GM20000 (cell line): Measurements from ENCODE around the gene POLR2I.

Source experiments
- DNase-seq: peaks from one replicate; pipeline ENCODE4 v3.0.0; 2012; ENCODE audit warnings: low spot score
- CTCF ChIP-seq: IDR thresholded peaks from 2 replicates; pipeline ENCODE4 v1.5.1; 2012; ENCODE audit warnings: mild to moderate bottlenecking, control low read depth; ENCODE audit errors: extremely low read depth, missing control alignments

Gene POLR2I

GRCh38 chr19:36114721-36115452, at the start of gene POLR2I:
Gene POLR2I, minus strand, starts transcription at chr19:36114875. Its CDS starts 19 bp downstream, at chr19:36114856.
- no peak for TF ChIP-seq CTCF
- peak; percentile 98 for DNase-seq

GRCh38 chr19:36163813-36164212, 49.1 kb upstream of the POLR2I start:
- TF ChIP-seq CTCF: no peak
- no peak for DNase-seq

DNA sequence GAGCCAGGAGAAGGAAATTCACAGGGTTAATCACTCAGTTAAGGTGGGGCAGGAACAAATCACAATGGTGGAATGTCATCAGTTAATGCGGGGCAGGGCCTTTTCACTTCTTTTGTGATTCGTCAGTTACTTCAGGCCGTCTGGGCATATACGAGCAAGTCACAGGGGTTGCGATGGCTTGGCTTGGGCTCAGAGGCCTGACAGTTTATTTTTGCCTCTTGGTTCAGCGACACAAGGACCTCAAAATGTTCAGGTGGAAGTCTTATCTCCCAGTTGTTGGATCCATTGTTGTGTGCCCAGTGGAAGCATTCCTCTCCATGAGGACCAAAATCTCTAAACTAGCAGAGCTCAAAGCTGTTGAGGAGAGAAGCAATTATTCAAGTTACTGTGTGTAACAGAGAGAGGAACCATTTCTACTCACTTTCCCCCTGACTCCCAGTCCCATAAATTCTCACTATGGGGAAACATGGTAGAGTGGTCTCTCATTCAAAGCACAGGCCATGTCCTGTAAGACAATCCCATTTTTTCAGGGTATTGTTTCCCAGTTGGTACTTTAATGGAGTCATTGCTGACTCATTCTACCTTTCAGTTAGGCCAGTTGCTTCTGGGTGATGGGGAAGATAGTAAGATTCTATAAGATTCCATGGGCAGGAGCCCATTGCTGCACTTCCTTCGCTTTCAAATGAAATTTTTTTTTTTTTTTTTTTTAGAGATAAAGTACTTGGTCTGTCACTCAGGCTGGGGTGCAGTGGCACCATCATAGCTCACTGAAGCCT, 46.3 kb upstream of the POLR2I start:
- DNase-seq: no peak
- TF ChIP-seq CTCF: no peak

DNA sequence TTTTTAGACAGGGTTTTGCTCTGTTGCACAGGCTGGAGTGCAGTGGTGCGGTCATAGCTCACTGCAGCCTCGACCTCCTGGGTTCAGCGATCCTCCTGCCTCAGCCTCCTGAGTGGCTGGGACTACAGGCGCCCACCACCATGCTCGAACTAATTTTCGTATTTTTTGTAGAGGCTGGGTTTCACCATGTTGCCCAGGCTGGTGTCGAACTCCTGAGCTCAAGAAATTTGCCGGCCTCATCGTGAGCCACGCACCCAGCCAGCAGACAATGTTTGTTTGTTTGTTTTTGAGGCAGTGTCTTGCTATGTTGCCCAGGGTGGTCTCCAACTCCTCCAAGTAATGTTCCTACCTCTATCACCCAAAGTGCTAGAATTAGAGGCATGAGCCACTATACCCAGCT, 38.5 kb upstream of the POLR2I start:
- no peak for TF ChIP-seq CTCF
- DNase-seq: no peak

DNA sequence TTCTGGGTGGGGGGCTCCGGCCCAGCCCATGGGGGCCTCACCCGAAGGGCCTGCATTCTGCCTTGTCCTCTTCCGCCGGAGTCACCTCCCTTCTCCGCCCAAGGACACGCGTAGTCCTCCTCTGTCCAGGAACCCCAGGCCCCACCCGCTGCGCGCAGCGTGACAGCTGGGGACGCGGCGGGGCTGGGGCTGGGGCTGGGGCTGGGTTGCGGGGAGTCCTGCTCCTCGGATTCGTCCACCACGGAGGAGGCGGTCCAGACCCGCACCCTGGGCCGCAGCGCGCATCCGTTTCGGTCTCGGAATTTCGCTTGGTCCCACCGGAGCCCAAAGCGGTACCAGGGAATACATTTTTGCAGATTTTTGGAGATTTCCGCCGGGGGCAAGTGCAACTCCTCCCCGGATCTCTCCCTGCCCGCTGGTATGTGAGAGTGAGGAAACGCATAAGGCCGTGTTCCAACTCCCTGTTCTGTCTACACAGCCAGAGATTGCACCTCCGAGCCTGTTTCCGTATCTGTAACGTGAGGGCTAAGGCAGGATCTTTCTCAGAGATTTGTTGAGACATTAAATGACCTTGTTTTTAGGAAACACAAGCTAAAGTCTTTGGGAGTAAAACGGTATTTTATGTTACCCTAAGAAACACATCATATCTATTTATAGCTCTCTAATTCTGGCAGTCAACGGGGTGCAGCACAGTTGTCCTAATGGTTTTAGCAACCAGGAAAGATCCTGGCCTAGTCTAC, 37.8 kb upstream of the POLR2I start, which contains the start of gene COX7A1:
Gene COX7A1, minus strand, starts transcription at position 96 of the 740 bp plus-strand sequence. Its CDS starts 40 bp downstream, at position 56.
- no peak for TF ChIP-seq CTCF
- no peak for DNase-seq

- TF ChIP-seq CTCF: no peak
- peak; percentile 46 for DNase-seq
Observed at GRCh38 chr19:36152019-36152351, 37.3 kb upstream of the POLR2I start.
